Esophagus squamous epithelium (tissue), 4 donors: ENCODE data around the gene IKZF4.

Source experiments
- CTCF ChIP-seq, 6 experiments: fragments of 450-650 bp in 4 of 6; fragments of 200-600 bp in 2 of 6; sonication (generic) in 2 of 6; IDR thresholded peaks; one replicate each; pipeline ENCODE4 v1.5.1; 2016 to 2019; ENCODE audit warnings: antibody characterized with exemption in 6 of 6, mild to moderate bottlenecking in 4 of 6, moderate library complexity in 4 of 6
- POLR2A ChIP-seq, 4 donors: fragments of 450-650 bp; IDR thresholded peaks; one replicate each; pipeline ENCODE4 v1.6.1; 2017; ENCODE audit warnings: antibody characterized with exemption in 4 of 4, mild to moderate bottlenecking in 4 of 4, moderate library complexity in 3 of 4

- TF ChIP-seq CTCF (IDR thresholded peaks at IDR 0.05), result no peak
- TF ChIP-seq POLR2A (IDR thresholded peaks at IDR 0.05), result no peak
These were observed 42.5 kb upstream of the IKZF4 start for GRCh38 chr12:55978393-55978792.
